T1000 (cell line): Measurements from ENCODE around the gene SHD.
A peak's percentile ranks its signal among the peaks of the same experiment; 100 is the strongest.
"Not testable (repeated sequence)": the region's sequence is repeated elsewhere in the genome, so short reads cannot be mapped to it uniquely, and the experiment has no call there.

Experiments
- DNase-seq: peaks from one replicate; lab custom pipeline; 2025; ENCODE audit warnings: mixed read lengths; lab: John Stamatoyannopoulos, UW

SHD gene

DNA sequence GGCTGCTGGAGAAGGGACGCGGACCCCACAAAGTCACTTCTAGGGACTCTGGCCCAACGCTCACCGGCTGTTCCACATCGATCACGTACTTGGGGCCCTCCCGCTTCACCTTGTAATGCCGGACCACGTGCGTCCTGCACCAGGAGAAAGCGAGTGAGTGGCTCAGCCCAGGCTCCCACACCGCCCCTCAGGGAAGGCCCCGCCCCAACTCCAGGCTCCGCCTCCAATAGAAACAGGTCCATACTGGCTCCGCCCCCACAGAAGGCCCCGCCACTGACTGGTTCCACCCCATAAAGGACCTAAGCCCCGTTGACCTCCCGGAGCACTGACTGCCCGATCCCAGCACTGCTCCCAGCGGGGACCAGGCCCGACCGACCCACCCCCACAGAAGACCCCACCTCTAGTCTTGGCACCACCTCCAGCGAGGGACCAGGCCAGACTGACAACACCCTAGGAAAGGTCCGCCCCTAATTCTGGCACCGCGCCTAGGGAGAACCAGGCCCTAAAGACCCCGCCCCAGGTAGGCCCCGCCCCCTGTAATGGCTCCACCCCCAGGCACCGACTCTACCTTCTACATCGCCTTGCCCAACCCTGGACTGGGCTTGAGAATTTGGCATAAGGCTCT, 48.3 kb downstream of the SHD start:
- peak; percentile 84 for DNase-seq

DNA sequence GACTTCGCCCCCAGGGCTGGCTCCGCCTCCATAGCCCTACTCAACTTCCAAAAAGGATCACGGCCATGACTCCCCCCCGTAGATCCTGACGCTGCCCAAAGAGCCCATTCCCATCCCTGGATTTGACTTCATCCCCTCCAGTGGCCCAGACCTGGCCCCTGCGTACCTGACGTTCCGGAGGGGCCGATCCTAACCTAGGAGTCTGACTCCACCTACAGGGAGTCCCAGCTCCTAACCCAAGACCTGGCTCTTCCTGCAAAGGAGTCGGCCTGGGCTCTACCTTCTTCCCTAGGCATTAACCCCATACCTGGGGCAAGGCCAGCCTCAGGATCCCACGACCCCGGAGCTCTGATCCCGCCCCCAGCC, 48.8 kb downstream of the SHD start:
- DNase-seq: no peak

DNA sequence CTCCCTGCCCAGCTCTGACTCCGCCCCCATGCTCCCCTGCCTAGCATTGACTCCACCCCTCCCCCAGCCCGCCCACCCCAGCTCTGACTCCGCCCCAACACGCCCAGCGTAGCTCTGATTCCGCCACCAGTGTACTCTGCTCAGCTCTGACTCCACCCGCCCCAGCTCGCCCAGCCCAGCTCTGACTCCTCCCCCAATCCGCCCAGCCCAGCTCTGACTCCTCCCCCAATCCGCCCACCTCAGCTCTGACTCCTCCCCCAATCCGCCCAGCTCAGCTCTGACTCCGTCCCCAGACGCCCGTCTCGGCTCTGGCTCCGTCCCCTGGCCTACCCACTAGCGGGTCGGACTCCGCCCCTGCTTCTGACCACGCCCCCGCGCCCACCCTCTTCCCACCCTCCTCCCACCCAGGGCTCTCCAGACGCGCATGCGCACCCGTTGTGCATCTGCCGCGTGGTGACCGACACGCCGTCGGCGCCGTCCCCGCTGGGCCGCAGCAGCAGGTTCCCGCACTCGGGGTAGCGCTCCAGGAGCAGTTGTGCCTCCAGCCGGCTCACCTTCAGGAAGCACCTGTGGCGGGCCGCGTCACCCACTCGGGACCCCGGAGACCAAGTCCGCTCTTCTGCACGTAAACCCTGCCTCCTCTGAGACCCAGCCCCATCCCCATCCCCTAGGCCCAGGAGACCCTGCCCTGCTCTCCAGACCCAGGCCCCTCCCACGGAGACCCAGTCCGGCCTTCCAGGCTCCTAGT, 49.4 kb downstream of the SHD start:
- peak; percentile 97 for DNase-seq

DNA sequence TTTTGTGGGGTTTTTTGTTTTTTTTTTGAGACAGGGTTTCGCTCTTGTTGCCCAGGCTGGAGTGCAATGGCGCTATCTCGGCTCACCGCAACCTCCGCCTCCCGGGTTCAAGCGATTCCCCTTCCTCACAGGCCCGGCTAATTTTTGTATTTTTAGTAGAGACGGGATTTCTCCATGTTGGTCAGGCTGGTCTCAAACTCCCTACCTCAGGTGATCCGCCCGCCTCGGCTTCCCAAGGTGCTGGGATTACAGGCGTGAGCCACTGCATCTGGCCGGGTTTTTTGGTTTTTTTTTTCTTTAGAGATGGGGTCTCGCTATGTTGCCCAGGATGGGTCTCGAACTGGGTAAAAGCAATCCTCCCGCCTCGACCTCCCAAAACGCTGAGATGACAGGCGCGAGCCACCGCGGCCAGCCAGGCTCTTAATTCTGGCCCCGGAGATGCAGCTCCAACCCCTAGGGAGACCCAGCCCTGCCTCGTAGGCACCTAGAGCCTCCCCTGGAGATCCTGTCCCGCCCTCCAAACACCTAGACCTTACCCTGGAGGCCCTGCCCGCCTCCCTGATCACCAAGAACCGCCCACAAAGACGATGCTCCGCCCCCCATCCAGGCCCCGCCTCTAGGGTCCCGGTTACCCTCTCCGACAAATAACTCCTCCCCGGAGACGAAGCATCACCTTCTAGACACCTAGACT, 50.1 kb downstream of the SHD start:
- DNase-seq: not testable (repeated sequence)

DNA sequence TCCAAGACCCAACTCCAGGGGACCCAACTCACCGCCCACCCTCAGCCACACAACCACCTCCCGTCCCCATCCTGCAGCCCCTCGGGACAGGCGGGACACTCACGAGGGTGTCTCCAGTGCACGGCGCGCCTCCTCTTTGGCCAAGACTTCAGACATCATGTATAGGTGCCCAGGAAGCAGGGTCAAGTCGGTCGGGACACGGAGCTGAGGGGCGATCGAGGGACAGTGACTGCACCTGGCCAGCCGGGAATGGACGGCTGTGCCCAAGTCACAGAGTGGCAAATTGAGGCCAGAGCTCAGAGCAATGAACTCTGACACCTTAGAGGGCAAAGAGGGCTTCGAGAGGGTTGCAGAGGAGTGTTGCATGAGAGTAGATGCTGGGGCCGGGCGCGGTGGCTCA, 50.8 kb downstream of the SHD start:
- no peak for DNase-seq

DNA sequence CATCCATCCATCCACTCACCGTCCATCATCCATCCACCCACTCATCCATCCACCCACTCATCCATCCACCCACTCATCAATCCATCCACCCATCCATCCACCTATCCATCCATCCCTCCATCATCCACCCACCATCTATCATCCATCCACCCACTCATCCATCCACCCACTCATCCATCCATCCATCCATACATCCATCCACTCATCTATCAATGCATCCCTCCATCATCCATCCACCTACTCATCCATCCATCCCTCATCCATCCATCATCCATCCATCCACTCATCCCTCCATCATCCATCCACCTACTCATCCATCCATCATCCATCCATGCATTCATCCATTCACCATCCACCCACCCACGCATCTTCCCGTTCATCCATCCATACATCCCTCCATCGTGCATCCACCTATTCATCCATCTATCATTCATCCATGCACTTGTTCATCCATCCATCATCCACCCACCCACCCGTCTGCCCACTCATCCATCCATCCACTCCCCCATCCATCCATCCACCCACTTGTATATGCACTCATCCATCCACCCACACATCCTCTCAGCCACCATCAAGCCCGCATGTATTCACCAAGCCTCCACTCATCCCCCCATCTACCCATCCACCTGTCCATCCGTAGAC, 56.0 kb downstream of the SHD start:
- no peak for DNase-seq

DNA sequence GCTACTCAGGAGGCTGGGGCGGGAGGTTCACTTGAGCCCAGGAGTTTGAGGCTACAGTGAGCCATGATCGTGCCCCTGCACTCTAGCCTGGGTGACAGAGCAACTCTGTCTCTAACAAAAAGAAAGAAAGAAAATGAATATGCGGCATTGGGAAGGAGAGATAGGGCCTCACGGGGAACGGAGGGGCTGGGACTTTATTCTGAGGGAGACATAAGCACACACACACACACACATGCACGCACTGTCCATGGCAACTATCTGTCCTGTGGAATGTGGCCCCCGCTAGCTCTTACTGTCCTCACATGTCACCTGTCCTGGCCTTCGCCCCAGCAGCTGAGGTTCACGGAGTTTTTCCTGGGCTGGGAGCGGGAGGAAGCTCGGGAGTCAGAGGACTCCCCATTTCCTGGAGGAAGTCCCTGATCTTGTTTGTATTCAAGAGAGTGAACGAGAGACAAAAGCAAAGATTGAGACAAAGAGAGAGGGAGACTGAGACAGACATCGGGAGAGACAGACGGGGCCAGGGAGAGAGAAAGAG, 58.9 kb downstream of the SHD start:
- DNase-seq: no peak

DNA sequence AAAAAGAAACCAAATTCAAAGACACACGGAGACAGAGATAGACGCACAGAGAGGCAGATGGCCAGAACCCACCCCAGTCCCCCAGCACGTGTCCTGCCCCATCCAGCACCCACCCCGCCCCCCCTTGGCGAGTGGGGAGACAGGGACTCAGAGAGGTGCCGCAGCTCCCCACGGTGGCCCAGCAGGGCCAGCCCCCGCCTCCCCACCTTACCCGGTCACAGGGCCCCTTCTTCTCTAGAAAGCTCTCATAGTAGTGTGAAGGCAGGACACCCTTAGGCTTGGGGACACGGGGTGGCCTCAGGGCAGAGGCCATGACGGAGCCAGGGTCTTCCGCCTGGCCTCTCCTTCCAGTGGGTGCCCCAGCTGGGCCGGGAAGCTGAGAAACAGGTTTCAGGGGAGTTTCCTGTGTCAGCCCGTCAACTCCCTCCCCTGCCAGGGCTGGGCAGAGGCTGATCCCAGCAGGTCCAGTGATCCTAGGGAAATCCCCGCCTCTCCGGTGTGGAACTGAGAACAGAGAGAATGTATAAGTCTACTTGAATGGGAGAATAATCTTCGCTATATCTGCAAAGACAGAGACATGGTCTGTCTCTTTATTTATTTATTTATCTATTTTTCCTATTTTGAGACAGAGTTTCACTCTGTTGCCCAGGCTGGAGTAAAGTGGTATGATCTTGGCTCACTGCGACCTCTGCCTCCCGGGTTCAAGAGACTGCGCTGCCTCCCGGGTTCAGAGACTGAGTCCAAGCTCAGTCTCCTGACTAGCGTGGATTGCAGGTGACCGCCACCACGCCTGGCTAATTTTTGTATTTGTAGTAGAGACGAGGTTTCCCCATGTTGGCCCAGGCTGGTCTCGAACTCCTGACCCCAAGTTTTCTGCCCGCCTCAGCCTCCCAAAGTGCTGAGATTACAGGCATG, 59.6 kb downstream of the SHD start, which contains the start of gene STAP2:
Gene STAP2 (minus strand): TSS at position 387 of the 915 bp plus-strand sequence. CDS start 74 bp downstream, at position 313.
- no peak for DNase-seq
